GM18861 (cell line): ENCODE measurements around the gene KIF6.
A peak's percentile ranks its signal among the peaks of the same experiment; 100 is the strongest.
"Not testable (repeated sequence)": the region's sequence is repeated elsewhere in the genome, so short reads cannot be mapped to it uniquely, and the experiment has no call there.

Source experiments
- ATAC-seq: cut with Tn5 transposase; IDR thresholded peaks from one replicate; pipeline ENCODE4 v1.9.1; 2021; ENCODE audit not compliant: unreplicated experiment

KIF6 gene

DNA sequence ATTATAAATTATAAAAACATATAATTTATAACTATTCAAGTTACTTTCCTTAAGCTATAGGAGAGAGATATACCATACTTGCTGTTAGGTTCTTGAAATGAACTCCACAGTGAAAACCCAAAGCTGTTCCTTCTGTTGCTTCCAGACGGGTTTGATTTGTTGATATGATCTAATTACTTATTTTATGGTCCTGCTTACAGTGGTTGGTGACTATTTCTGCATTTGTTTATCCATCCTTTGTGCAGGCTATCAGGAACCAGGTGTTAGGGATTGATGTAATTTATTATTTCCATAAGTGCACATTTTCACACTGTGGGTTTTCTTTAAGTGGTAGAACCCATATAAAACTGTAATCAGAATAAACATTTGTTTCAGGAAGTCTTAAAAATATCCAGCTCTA lies 167.1 kb downstream of the KIF6 start:
- no peak for ATAC-seq

- ATAC-seq: no peak
Observed at GRCh38 chr6:39555136-39555535, 170.1 kb downstream of the KIF6 start.

- no peak for ATAC-seq
Observed at GRCh38 chr6:39553860-39554802, 171.1 kb downstream of the KIF6 start.

DNA sequence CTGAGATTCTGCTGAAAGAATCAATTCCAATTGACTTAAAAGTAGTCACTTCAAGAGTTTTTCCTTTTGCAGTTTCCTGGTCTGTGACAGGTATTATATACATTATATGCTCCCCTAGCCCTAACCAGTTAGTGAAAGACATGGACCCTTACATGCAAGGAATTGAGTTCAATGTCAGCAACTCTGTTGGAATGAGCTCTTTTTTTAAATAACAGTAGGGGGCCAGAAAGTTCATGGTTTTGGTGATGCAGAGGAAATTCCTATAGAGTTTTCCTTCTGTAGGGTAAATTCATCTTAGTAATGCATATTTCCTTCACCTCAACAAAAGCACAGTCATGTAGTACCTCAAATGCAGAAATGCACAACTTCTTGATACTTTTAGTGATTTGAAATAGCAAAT lies 172.2 kb downstream of the KIF6 start:
- no peak for ATAC-seq

- no peak for ATAC-seq
Observed at GRCh38 chr6:39550191-39550590, 175.0 kb downstream of the KIF6 start.

DNA sequence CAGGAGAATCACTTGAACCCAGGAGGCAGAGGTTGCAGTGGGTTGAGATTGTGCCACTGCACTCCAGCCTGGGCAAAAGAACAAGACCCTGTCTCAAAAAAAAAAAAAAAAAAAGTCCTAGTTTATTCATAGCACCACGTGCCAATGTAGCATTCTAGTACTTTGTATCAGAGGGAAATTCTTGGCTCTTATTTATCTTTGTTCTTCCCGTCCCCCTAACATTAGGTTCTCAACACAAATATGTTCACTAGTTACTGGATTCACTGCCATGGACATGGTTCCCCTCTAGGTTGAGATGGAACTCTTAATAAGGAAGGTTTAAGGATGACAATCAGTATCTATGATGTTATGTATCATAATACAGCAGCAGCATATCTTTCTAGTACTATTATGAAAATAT lies 178.5 kb downstream of the KIF6 start:
- ATAC-seq: no peak

DNA sequence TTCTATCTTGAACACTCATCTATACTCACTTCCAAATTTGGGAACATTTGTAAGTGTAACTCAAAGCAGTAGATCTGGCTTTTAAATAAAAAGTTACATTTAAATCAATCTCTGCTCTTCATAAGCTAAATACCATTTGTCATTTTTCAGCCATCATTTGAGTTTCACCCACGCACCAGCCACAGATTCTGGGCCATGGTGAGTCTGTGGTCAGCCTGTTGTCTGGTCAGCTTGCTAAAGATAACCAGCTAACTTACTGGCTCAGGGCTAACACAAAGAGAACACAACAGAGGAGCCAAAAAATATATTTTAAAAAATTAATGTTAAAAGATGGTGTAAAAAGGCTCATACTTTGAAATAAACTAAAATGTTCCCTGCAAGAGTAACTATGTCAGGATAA lies 181.3 kb downstream of the KIF6 start:
- ATAC-seq: no peak

GRCh38 chr6:39543095-39543494 lies 182.1 kb downstream of the KIF6 start:
- ATAC-seq: no peak

DNA sequence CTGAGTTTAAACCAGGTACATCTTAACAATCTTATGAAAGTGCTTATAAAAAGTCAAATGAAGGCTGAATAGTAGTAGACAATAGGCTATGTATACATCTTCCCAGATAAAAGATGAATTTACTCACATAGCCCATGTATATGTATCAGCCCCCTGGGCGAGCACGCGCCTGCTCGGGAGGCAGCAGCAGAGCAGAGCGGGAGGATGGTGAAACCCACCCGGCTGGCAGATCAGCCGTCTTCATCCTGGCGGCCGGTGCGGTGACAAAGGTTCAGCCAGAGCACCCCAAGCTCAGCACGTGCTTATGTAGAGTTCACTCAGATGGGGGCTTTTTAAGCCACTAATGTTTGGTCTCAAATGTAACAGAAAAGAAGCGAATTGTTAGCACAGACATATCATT lies 184.8 kb downstream of the KIF6 start:
- no peak for ATAC-seq

GRCh38 chr6:39530201-39530759 lies 194.9 kb downstream of the KIF6 start:
- peak; percentile 95 for ATAC-seq

DNA sequence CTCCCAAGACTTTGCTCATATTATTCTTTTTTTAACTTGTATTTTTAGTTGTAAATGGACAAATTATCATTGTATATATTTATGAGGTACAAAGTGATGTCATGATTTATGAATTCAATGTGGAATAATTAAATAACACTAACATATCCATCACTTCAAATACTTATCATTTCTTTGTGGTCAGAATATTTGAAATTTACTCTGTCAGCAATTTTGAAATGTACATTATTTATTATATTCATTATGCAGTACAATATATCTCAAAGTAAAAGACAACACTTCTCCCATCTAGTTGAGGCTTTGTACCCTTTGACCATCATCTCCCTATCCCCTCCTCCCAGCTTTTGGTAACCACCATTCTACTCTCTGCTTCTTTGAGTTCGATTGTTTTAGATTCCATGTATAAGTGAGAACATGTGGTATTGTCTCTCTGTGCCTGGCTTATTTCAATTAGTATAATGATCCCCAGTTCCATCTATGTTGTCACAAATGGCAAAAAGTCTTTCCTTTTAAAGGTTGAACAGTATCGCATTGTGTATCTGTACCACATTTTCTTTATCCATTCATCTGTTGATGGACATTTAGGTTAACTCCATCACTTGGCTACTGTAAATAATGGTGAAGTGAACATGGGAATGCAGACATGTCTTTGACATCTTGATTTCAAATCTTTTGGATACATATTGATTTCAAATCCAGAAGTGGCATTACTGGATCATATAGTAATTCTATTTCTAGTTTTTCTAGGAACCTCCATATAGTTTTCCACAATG lies 197.2 kb downstream of the KIF6 start:
- ATAC-seq: no peak

DNA sequence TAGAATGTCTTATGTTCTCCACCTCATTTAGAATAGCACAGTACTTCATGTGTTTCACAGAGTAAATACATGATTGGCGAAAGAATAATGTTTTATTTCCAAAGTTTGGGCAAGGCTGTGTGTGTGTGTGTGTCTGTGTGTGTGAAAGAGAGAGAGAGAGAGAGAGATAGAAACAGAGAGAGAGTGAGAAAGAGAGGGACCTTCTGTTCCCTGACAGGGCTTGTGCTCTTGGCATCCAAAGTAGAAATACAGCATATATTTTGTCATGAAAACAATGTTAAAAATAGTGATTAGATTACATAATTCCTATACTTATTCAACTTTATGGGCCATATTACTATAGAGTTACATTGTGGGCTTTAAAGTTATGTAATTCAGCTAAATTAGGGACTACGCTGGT lies 201.2 kb downstream of the KIF6 start:
- no peak for ATAC-seq

- no peak for ATAC-seq
Observed at GRCh38 chr6:39521958-39522357, 203.2 kb downstream of the KIF6 start.

DNA sequence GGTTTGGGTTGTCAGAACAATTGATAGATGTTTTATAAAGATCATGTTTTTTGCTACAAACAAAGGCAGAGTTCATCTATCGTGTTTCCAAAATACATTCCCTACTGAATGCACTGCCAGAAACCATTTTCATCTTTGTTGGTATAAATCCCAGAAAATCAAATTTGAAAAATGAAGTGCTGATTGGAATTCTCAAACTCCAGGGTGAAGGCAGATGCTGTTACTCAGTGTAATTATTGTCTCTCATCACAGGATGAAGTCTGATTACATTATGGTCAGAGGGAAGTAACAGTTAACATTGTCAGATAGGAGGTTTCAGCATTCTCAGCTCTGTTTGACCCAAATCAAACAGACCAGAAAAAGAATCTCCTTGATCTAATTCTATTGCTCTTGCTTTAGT lies 204.3 kb downstream of the KIF6 start:
- ATAC-seq: no peak

DNA sequence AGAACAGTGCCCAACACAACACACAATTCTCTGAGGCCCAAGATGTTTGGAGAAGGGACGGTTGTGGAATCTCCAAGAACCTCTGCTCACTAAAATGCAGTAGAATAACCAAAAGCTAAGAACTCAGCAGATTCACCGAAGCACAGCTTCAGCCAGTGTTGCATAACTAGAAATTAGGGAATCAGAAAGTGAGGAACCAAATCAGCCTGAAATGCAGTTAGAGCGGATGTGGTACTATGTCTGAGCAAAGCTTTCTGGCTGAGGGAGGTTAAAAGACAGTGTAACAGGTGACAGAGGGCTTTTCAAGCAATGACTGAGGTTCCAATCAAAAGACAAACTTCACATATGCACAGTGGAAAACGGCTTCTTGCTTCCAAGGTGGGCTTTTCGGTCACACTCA lies 204.8 kb downstream of the KIF6 start:
- ATAC-seq: no peak

DNA sequence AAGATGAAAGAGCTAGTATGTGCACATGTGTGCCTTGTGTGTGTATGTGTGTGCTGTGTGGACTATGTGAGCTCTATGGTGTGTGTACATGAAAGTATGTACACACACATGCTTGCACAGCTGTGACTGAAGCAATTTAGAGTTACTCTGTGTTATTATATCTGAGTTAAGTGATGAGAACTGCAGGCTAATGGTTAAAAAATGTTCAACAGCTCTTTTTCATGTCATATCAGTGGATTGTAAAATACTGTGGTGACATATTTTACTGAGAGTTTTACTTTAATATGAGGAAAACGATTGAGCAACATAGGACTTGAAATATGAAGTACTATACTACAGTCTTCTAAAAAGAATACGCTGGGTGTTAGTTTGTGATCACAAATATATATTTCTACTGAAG lies 207.0 kb downstream of the KIF6 start:
- ATAC-seq: no peak

DNA sequence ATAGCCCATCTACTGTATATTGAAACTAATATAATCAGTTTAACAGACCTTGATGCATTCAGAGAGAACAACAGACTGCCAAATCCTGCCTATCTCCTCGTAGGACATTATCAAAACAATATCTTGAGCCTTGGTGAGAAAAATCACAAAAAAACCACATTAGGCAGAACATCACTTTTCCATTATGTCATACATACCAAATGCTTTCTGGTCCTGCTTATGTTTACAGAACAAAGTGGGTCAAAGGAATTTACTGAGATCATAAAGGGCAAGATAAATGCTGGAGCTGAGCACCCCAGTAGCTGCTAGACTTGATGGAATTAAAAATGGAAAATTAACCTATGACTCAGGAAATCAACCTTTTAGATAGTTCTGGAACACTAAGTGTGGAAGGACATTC lies 207.5 kb downstream of the KIF6 start:
- no peak for ATAC-seq

- ATAC-seq: no peak
Observed at GRCh38 chr6:39516471-39516870, 208.7 kb downstream of the KIF6 start.

GRCh38 chr6:39515471-39515870 lies 209.7 kb downstream of the KIF6 start:
- no peak for ATAC-seq

DNA sequence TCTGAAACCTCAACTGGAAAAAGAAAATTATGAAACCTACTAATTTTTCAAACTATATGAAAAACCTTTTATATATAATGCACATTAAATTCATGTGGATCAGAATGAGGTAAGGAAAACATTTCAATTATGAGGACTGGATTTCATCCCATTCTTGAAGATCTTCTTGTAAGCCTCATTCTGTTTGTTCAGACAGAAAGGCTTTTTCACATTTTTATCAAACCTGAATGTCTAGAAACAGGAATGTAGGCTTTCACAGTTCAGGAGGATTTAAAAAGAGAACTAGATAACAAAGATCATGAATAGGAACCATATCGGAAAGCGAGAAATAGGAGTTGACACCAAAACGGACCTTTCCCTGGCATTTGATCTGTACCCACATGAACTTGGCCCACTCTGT lies 210.2 kb downstream of the KIF6 start:
- no peak for ATAC-seq

DNA sequence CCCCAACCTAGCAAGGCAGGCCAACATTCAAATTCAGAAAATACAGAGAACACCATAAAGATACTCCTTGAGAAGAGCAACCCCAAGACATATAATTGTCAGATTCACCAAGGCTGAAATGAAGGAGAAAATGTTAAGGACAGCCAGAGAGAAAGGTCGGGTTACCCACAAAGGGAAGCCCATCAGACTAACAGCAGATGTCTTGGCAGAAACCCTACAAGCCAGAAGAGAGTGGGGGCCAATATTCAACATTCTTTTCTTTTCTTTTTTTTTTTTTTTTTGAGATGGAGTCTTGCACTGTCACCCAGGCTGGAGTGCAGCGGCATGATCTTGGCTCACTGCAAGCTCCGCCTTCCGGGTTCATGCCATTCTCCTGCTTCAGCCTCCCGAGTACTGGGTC lies 215.4 kb downstream of the KIF6 start:
- ATAC-seq: not testable (repeated sequence)

GRCh38 chr6:39508515-39508914 lies 216.7 kb downstream of the KIF6 start:
- ATAC-seq: no peak
